ENCODE results near the gene TACR1.

TACR1 gene

DNA sequence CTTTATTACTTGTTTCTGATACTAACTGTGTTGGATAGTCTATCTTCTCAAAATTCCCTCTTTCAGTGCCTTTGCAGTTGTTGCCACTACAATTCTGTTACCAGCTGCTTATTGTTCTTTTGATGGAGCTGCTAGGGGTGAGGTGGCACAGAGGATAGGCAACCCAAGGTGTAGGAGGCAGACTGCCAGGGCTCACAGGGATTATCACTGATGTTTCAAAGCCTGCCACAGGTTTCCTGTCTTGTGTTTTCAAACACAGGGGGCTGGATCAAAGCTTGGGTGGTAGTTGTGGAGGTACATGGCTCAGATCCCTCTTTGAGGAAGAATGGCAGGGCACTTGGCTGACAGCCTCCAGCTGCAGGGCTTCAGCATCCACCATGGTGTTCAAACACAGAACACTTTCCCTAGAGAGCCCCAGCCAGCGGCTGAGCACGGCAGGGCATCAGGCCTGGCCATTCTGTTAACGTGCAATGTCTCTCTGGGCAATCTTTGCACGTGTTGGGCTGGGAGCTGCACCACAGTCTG lies 153.7 kb downstream of the TACR1 start:
- DNase-seq, result no peak

- DNase-seq, result no peak
Observed at GRCh38 chr2:75044291-75044690, 155.0 kb downstream of the TACR1 start.

DNA sequence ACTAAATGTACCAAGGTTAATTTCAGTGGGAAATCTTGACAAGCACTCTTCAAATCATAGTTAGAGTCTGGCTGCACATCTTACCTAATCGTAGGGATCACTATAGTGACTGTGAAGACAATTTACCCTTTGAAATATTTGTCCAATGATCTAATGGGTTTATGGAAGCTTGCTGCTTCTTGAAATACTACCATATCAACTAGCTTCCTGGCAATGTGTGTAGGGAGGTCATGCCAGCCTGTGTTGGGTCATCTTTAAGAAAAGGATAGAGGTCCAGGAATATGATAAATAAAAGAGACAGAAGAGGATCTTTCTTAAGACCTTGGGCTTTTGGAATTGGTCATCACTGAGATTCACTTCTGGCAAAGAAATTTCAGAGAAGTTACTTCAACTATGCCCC lies 156.5 kb downstream of the TACR1 start:
- DNase-seq, result no peak

DNA sequence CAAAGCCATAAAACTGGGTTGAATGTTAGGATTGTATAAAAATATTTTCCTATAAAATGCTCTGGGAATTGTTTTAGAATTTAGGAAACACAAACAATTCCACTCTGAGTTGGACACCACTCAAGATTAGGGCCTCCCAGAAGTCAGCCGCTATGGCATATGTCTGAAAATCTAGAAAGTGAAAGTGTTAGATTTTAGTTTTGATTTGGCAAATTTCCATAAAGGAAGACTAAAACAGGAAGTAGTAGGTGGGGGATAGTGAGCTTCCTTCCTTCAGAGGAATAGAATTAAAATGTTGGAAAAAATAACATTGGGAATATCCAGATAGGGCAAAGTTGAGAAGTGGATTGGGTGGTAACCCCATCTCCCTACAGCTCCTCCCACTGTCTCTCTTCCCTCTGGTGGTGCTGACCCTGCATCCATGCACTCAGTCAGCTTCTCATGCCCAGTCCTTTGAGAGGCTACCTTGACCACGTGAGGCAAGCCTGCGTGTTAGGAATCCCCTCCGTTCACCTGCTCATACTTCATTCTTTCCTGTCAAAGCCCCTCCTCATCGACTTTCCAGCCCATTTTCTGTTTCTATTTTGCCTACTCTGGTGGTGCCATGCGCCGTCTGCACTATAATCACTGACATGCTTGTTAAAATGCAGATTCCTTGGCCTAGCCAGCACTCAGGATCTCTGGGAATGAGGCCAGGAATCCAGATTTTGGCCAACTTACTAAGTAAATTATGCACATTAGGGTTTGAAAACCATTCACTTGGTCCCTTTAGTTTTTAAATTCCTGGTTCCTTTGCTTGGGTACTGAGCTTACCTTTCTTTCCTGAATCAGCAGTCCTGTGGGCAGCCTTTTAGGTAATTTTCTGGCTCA lies 157.4 kb downstream of the TACR1 start:
- no peak for DNase-seq

DNA sequence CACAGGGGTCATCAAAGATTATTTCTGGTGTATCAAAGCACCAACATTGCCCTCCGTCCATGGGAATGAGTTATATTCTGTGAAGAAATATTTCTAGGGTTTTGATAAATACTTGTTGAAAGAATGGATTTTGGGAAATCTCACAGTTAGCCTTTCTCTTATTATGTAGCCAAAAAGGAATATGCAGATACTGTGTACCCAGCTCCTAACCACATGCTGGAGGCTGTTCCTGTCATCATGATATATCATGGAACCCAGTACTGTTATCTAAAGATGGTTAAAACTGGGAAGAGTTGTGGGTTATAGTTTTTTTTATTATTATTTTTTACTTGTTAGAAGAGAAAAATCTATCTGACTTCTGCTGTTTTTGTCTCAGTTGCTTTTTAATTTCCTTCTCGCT lies 158.1 kb downstream of the TACR1 start:
- no peak for DNase-seq

DNA sequence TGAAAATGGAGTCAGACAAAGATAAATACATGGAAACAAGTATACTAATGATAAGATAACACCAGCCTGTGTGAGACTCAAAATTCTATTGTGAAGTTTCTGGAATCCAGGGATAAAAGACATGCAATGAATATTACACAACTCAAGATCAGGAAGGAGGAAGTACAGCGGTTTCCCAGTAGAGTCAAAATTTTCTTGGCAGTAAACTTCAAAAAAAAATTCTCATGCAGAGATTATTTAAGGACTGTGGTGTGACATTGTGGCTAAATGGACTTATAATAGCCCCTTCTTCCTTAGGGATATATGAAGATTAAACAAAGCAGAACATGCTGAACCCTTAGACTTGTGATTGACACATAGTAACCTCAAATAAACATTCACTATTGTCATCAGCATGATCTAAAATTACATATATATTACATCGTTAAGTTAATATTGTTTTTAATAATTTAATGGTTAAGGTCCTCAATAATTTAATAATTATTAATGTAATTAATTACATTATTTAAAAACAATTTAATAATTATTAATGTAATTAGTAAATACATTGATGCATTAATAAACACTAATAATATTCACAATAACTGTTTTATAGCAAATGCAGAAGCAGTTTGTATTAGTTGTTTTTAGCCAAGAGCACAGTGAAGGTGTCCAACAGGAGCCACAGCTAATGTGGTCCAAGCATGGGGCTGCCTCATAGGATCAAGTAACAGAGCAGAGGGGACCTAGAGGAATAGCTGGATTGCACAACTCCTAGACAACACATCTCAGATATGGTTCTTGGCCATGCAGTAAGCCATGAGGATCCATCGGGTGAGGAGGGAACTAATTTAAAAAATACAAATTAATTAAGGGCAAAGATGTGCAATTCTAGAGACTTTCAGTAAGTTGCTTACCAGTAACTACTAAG lies 163.6 kb downstream of the TACR1 start:
- DNase-seq, result no peak

DNA sequence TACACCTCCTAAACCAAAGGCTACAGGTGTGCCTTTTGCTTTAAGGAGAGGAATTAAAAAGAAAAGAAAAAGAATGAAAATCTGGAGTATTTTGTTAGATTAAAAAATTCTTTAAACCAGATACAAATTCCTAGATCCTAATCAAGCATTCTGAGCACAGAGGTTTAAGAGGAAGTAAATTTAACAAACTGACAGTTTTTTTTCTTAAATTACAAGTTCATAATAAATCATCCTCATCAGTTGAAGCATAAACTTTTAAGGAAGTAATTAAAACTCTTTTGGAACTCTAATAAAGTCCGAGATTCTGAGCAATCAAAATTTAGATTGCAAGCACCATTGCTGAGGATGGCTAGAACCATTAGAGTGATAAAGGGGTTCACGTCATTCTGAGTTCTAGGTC lies 165.8 kb downstream of the TACR1 start:
- DNase-seq, result no peak

- DNase-seq, result no peak
Observed at GRCh38 chr2:75031906-75032803, 167.2 kb downstream of the TACR1 start.

DNA sequence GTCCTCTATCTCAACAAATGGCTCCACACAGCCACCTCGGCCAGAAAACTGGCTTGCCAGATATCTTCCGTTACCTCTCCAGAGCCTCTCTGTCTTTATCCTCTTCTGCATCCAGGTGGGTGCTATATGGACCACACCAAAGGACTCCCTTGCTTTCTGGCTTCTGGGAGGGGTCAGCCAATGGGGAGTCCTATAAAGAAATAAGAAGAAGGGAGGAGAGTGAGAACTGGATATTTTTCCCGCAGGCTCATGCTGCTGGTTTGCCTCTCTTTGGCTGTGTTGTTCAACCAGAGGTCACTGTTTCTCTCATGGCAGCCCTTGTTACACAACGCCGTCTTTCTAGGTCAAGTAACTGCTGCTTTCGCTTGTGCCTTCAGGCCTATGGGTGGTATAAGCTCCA lies 168.1 kb downstream of the TACR1 start:
- DNase-seq, result no peak

- DNase-seq, result no peak
Observed at GRCh38 chr2:75030218-75031009, 168.9 kb downstream of the TACR1 start.

- no peak for DNase-seq
Observed at GRCh38 chr2:75027886-75028285, 171.4 kb downstream of the TACR1 start.

GRCh38 chr2:75025633-75026380 lies 173.5 kb downstream of the TACR1 start:
- DNase-seq, result no peak

DNA sequence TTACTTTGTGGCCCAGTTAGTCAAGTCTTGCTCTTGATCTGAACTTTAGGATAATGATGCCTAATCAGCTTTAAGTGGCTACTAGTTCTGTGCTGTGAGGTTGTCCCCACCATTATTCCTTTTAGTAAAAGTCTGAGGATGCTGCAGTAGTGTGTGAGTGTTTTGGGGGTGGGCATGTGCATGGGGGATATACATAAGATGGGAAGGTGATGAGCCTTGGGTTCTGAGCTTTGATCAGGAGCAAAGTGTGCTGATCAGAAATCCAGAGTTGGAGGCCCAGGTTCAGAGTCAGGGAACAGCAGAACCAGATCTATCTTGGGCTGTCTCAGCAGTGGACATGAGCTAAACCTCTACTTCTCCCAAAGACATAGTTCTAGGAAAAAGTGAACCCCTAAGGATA lies 174.1 kb downstream of the TACR1 start:
- no peak for DNase-seq

DNA sequence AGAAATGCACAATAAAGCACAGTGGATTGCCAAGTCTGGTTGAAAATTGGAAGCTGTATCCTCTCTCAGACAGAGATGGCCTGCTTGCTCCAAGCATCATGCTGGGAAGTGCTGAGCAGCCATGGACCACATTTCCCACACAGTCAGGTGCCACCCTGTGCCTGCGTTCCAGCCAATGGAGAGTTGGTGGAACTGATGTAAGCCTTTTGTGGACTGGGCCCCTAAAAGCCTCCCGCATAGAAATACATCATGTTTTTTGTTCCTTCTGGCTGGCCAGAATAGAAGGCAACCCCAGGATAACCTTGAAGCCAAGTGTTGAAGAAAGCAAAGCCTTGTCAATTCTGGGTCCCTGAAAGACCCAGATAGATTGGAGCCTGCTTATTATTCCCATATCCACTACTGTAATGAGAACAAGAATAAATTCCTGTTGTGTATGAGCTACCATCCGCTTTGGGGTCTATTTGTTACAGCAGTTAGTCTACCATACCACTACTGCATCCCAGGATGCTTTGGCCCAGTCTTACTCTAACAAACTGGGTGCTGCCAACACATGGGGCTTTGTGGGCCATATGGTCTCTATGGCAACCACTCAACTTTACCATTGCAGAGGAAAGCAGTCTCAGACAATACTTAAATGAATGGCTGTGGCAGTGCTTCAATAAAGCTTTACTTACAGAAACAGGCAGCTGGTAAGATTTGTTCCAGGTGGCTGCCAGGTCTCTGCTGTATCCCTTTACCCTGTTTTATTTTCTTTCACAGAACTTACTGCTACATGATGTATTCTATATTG lies 175.5 kb downstream of the TACR1 start:
- DNase-seq, result no peak

- DNase-seq, result no peak
Observed at GRCh38 chr2:75022516-75022915, 176.8 kb downstream of the TACR1 start.

GRCh38 chr2:75021672-75022071 lies 177.6 kb downstream of the TACR1 start:
- DNase-seq, result no peak

DNA sequence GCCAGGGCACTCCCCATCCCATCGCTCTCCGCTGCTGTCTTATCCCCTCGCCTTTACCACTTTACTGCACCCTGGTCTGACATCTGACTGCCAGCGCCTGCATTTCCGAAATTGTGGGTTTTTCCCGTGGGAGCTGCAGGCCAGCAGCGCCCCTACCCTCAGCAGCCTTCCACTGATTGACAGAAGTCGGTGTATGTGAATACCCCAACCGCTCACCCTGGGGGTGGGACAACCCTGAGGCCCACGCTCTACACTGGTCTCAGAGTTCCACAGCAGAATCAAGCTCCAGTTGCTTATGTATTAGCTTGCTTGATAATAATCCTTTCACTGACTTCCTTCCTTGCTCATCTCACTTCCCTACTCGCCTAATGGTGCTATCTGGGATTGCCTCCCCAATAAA lies 178.8 kb downstream of the TACR1 start:
- no peak for DNase-seq

GRCh38 chr2:75019790-75020189 lies 179.5 kb downstream of the TACR1 start:
- DNase-seq, result no peak

DNA sequence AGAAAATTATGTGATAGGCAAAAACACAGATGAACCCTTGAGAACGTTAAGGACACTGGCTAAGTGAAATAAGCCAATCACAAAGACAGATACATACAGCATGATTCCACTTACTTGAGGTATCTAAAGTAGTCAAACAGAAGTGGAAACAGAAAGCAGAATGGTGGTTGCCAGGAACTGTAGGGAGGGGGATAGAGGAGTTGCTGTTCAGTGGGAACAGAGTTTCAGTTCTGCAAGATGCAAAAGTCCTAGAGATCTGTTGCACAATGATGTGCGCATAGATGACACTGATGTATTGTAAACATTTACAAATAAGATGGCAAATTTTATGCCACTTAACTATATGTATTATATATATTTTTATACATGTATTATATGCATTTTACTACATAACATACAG lies 181.2 kb downstream of the TACR1 start:
- DNase-seq, result no peak

- no peak for DNase-seq
Observed at GRCh38 chr2:75012080-75012479, 187.2 kb downstream of the TACR1 start.

Data from 8988T (cell line).